ENCODE measurements around the gene C1orf210. TPM values are rescaled to one million over a fixed set of nuclear protein-coding genes. Genes with fewer than 3 reads are reported as not detected.

Gene C1orf210
- total RNA-seq, result not detected in 2 replicates

GRCh38 chr1:43285269-43285990, at the start of gene C1orf210:
TSS of gene C1orf210 (minus strand) at chr1:43285581. CDS start at chr1:43283270, 2,311 bp downstream.

GRCh38 chr1:43300378-43301094, 15.2 kb upstream of the C1orf210 start, which contains the start of gene TIE1:
TSS of gene TIE1 (plus strand) at chr1:43300982. CDS start at chr1:43301072, 90 bp downstream.

GRCh38 chr1:43269627-43270375, 15.6 kb downstream of the C1orf210 start, which contains the start of gene TMEM125:
TSS of gene TMEM125 (plus strand) at chr1:43269983. CDS start at chr1:43272723, 2,740 bp downstream.

Other genes starting within 250 kb of the C1orf210 start
- 57.9 and 83.9 TPM in 2 replicates for gene EBNA1BP2, start 113.3 kb downstream of the C1orf210 start, total RNA-seq
- 0.09 and 0.30 TPM in 2 replicates for gene CFAP57, start 113.3 kb downstream of the C1orf210 start, total RNA-seq
- not detected in 2 replicates for gene TMEM125, start 15.6 kb downstream of the C1orf210 start, total RNA-seq
- gene TIE1, start 15.4 kb upstream of the C1orf210 start, total RNA-seq, result 1.2 and 9.2 TPM in 2 replicates
- gene MPL, start 52.2 kb upstream of the C1orf210 start, total RNA-seq, result not detected in 2 replicates
- 3.9 and 43.7 TPM in 2 replicates for gene CDC20, start 73.4 kb upstream of the C1orf210 start, total RNA-seq
- 23.2 and 53.9 TPM in 2 replicates for gene ELOVL1, start 82.4 kb upstream of the C1orf210 start, total RNA-seq
- 73.3 and 85.8 TPM in 2 replicates for gene MED8, start 104.2 kb upstream of the C1orf210 start, total RNA-seq
- 27.9 and 36.4 TPM in 2 replicates for gene SZT2, start 104.3 kb upstream of the C1orf210 start, total RNA-seq
- 49.8 and 51.4 TPM in 2 replicates for gene HYI, start 168.3 kb upstream of the C1orf210 start, total RNA-seq
- 132 and 573 TPM in 2 replicates for gene PTPRF, start 245.3 kb upstream of the C1orf210 start, total RNA-seq